MM.1S (cell line): ENCODE data around the gene ZFYVE21.

Experiments
- DNase-seq: peaks from one replicate; pipeline ENCODE4 v3.0.0-alpha.2; 2015
- H2AFZ ChIP-seq: fragments of 300-600 bp; sonication (generic); 2 replicates; pipeline ENCODE4 v1.6.0; 2016; ENCODE audit warnings: antibody characterized with exemption, low read length
- H3F3A ChIP-seq: fragments of 300-600 bp; sonication (generic); 2 replicates; pipeline ENCODE4 v1.6.1; 2016; ENCODE audit warnings: mild to moderate bottlenecking, antibody characterized with exemption, low read length, moderate library complexity, mixed read lengths; ENCODE audit not compliant: insufficient read depth
- H3K27ac ChIP-seq: fragments of 300-600 bp; sonication (generic); 2 replicates; pipeline ENCODE4 v1.5.1; 2016; ENCODE audit warnings: mild to moderate bottlenecking, low read length
- H3K27me3 ChIP-seq: fragments of 300-600 bp; sonication (generic); replicated peaks from 2 replicates; pipeline ENCODE4 v1.6.0; 2016; ENCODE audit warnings: low read length; ENCODE audit not compliant: insufficient read depth
- H3K36me3 ChIP-seq: fragments of 300-600 bp; sonication (generic); replicated peaks from 2 replicates; pipeline ENCODE4 v1.6.1; 2016; ENCODE audit warnings: mild to moderate bottlenecking, low read length, mixed read lengths; ENCODE audit not compliant: insufficient read depth
- H3K4me1 ChIP-seq: fragments of 300-600 bp; sonication (generic); 2 replicates; pipeline ENCODE4 v1.6.1; 2016; ENCODE audit warnings: low read length, mixed read lengths
- H3K4me2 ChIP-seq: fragments of 300-600 bp; sonication (generic); 2 replicates; pipeline ENCODE4 v1.6.0; 2016; ENCODE audit warnings: low read depth, low read length
- H3K4me3 ChIP-seq: fragments of 300-600 bp; sonication (generic); 2 replicates; pipeline ENCODE4 v1.5.1; 2016; ENCODE audit warnings: low read length, mixed read lengths
- H3K79me2 ChIP-seq: fragments of 300-600 bp; sonication (generic); 2 replicates; pipeline ENCODE4 v1.6.1; 2016; ENCODE audit warnings: mixed run types, low read length, mixed read lengths
- H3K9ac ChIP-seq: fragments of 300-600 bp; sonication (generic); 2 replicates; pipeline ENCODE4 v1.6.1; 2016; ENCODE audit warnings: low read length, mixed read lengths
- H3K9me2 ChIP-seq: fragments of 300-600 bp; sonication (generic); replicated peaks from 2 replicates; pipeline ENCODE4 v1.6.1; 2016; ENCODE audit warnings: mild to moderate bottlenecking, low read length, mixed read lengths; ENCODE audit not compliant: insufficient read depth
- H3K9me3 ChIP-seq: fragments of 300-600 bp; sonication (generic); replicated peaks from 2 replicates; pipeline ENCODE4 v1.6.1; 2016; ENCODE audit warnings: mild to moderate bottlenecking, low read length, mixed read lengths; ENCODE audit not compliant: insufficient read depth
- H4K20me1 ChIP-seq: fragments of 300-600 bp; sonication (generic); 2 replicates; pipeline ENCODE4 v1.6.1; 2016; ENCODE audit warnings: mild to moderate bottlenecking, low read length, moderate library complexity, mixed read lengths; ENCODE audit not compliant: insufficient read depth
- EZH2 ChIP-seq: fragments of 300-600 bp; sonication (generic); optimal IDR thresholded peaks from 2 replicates; pipeline ENCODE3; 2017; ENCODE audit warnings: low read depth, mild to moderate bottlenecking, antibody characterized with exemption, low read length, mixed read lengths
- EZH2phosphoT487 ChIP-seq: fragments of 300-600 bp; sonication (generic); IDR thresholded peaks from 2 replicates; pipeline ENCODE4 v1.6.1; 2018; ENCODE audit warnings: antibody characterized with exemption, low read length
- TF ChIP-seq, protein P1 (sequence below): fragments of 300-600 bp; sonication (generic); IDR thresholded peaks from 2 replicates; pipeline ENCODE4 v1.5.1; 2016; ENCODE audit warnings: antibody characterized with exemption, low read length, mixed read lengths

ZFYVE21 gene

DNA sequence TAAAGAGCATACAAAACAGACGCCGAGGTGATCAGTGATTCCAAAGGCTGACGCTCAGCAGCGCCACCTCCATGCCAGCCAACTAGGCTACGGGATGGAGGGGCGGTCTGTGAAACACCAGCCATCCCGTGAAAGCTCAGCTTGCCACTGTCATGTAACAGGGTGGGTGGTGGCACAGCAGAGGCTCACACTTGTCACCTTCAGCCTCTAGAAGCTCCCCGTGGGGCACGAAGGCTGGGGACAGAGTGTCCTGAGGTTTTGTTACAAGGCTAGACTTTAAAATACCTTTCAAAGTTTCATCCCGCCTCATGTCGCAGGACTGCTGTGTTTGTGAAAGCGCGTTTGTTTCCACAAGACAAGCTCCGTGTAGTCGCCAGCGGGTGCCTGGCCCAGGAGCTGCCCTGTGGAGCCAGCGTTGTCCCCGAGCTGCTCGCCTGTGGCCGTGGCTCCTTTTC lies 21.0 kb upstream of the ZFYVE21 start:
- no peaks in the 10 kb centered on the region for H4K20me1 ChIP-seq
- no peak overlapping the region for H2AFZ ChIP-seq
- no peak overlapping the region for H3K4me2 ChIP-seq
- TF ChIP-seq EZH2phosphoT487 (no peak), EZH2 (no peak)
- TF ChIP-seq, protein P1, sequence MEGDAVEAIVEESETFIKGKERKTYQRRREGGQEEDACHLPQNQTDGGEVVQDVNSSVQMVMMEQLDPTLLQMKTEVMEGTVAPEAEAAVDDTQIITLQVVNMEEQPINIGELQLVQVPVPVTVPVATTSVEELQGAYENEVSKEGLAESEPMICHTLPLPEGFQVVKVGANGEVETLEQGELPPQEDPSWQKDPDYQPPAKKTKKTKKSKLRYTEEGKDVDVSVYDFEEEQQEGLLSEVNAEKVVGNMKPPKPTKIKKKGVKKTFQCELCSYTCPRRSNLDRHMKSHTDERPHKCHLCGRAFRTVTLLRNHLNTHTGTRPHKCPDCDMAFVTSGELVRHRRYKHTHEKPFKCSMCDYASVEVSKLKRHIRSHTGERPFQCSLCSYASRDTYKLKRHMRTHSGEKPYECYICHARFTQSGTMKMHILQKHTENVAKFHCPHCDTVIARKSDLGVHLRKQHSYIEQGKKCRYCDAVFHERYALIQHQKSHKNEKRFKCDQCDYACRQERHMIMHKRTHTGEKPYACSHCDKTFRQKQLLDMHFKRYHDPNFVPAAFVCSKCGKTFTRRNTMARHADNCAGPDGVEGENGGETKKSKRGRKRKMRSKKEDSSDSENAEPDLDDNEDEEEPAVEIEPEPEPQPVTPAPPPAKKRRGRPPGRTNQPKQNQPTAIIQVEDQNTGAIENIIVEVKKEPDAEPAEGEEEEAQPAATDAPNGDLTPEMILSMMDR = no peak
- no peak overlapping the region for H3K4me3 ChIP-seq
- no peaks in the 10 kb centered on the region for H3K36me3 ChIP-seq
- H3K79me2 ChIP-seq = no peaks in the 10 kb centered on the region
- DNase-seq = no peak
- no peak overlapping the region for H3K27ac ChIP-seq
- no peaks in the 10 kb centered on the region for H3F3A ChIP-seq
- no peak overlapping the region for H3K9ac ChIP-seq
- no peaks in the 10 kb centered on the region for H3K27me3 ChIP-seq
- no peaks in the 10 kb centered on the region for H3K4me1 ChIP-seq
- no peaks in the 10 kb centered on the region for H3K9me2 ChIP-seq
- no peaks in the 10 kb centered on the region for H3K9me3 ChIP-seq

DNA sequence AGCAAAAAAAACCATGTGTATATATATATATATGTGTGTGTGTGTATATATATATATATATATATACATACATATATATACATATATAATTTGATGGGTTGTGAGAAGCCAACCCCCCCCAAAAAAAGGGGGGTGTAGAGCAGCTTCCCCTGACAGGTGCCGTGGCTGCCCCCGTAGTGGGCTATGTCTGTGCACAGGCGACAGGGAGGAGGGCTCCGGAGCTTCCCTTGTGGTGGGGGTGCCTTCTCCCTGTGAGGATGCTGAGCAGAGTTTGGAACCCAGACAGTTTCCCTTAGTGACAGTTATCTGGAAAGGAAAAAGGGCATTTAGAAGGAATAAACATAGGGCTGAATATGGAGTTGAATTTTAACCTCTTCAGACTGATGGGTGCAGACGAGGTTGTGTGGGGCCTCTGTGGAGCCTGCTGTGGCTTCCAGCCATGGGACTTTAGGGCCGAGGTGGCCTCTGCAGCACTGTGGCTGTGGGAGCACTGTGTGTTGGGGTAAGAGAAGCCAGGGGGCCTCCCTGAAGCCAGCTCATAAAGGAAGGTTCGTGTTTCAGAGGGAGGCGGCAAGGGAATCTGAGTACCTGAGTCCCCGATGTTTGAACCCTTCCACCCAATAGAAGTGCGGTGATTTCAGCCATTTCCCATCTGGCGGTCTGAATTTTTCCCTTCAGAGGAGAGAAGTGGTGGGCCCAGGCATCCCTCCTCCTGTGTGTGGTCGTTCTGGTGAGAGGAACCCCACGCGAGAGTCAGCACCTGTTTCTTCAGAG lies 20.1 kb upstream of the ZFYVE21 start:
- H4K20me1 ChIP-seq = no peaks in the 10 kb centered on the region
- H3K9me3 ChIP-seq = no peaks in the 10 kb centered on the region
- no peaks in the 10 kb centered on the region for H3F3A ChIP-seq
- H3K4me1 ChIP-seq = no peaks in the 10 kb centered on the region
- H3K4me3 ChIP-seq = no peak overlapping the region
- H2AFZ ChIP-seq = no peak overlapping the region
- H3K9ac ChIP-seq = no peak overlapping the region
- H3K27me3 ChIP-seq = no peaks in the 10 kb centered on the region
- DNase-seq = no peak
- TF ChIP-seq EZH2 (no peak), EZH2phosphoT487 (no peak)
- TF ChIP-seq, protein P1 = no peak
- H3K9me2 ChIP-seq = no peaks in the 10 kb centered on the region
- no peak overlapping the region for H3K4me2 ChIP-seq
- H3K79me2 ChIP-seq = no peaks in the 10 kb centered on the region
- no peak overlapping the region for H3K27ac ChIP-seq
- H3K36me3 ChIP-seq = no peaks in the 10 kb centered on the region

DNA sequence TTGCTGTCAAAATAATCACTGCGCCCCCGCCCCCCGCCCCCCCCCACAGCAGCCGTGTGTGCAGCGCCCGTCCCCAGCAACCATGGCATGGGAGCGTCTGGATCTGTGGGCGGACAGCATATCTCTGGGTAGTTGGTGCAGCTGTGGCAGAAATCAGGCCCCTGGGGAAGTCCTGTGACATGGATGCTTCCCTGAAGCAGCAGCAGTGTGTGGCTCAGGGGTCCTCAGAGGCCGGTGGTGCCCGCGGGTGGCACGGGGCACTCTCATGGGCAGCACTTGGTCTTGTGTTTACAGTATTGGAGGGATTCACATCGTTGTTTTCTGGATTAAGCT lies 19.6 kb upstream of the ZFYVE21 start:
- Histone ChIP-seq H3K36me3 (no peaks in the 10 kb centered on the region), H3K4me2 (no peak overlapping the region), H3K9me2 (no peaks in the 10 kb centered on the region), H3F3A (no peaks in the 10 kb centered on the region), H3K9ac (no peak overlapping the region), H3K4me3 (no peak overlapping the region), H3K4me1 (no peaks in the 10 kb centered on the region), H2AFZ (no peak overlapping the region), H3K27ac (no peak overlapping the region), H3K9me3 (no peaks in the 10 kb centered on the region), H3K27me3 (no peaks in the 10 kb centered on the region), H4K20me1 (no peaks in the 10 kb centered on the region), H3K79me2 (no peaks in the 10 kb centered on the region)
- TF ChIP-seq, protein P1 = no peak
- DNase-seq = no peak
